Smooth muscle cell (in vitro differentiated cells): Measurements from ENCODE around the gene IDH2. TPM values are rescaled to one million over a fixed set of nuclear protein-coding genes. Genes with fewer than 3 reads are reported as not detected.

Experiments used
- DNase-seq: peaks from one replicate; lab custom pipeline; 2025; ENCODE audit not compliant: unreplicated experiment; lab: John Stamatoyannopoulos, UW
- H2AFZ ChIP-seq: fragments of 200-600 bp; sonication (generic); 2 replicates; pipeline ENCODE4 v1.6.0; 2016; ENCODE audit warnings: antibody characterized with exemption, low read depth, mild to moderate bottlenecking
- H3F3A ChIP-seq: fragments of 200-600 bp; sonication (generic); 2 replicates; pipeline ENCODE4 v1.6.0; 2017; ENCODE audit warnings: antibody characterized with exemption, low read depth
- H3K27ac ChIP-seq: fragments of 200-600 bp; sonication (generic); 2 replicates; pipeline ENCODE4 v1.5.1; 2016; ENCODE audit warnings: low read depth, mild to moderate bottlenecking
- H3K27me3 ChIP-seq: fragments of 200-600 bp; sonication (generic); 2 replicates; pipeline ENCODE4 v1.6.1; 2016; ENCODE audit warnings: low read depth, mild to moderate bottlenecking
- H3K36me3 ChIP-seq: fragments of 200-600 bp; sonication (generic); 2 replicates; pipeline ENCODE4 v1.5.1; 2016; ENCODE audit warnings: low read depth
- H3K4me1 ChIP-seq: fragments of 200-600 bp; sonication (generic); 2 replicates; pipeline ENCODE4 v1.5.1; 2016; ENCODE audit warnings: low read depth
- H3K4me2 ChIP-seq: fragments of 200-600 bp; sonication (generic); 2 replicates; pipeline ENCODE4 v1.6.0; 2016; ENCODE audit warnings: mild to moderate bottlenecking
- H3K4me3 ChIP-seq: fragments of 200-600 bp; sonication (generic); 2 replicates; pipeline ENCODE4 v1.5.1; 2016; ENCODE audit warnings: mild to moderate bottlenecking
- H3K79me2 ChIP-seq: fragments of 200-600 bp; sonication (generic); 2 replicates; pipeline ENCODE4 v1.6.0; 2016; ENCODE audit warnings: low read depth, mild to moderate bottlenecking
- H3K9ac ChIP-seq: fragments of 200-600 bp; sonication (generic); 2 replicates; pipeline ENCODE4 v1.6.0; 2016; ENCODE audit warnings: low read depth
- H3K9me3 ChIP-seq: fragments of 200-600 bp; sonication (generic); replicated peaks from 2 replicates; pipeline ENCODE4 v1.5.1; 2016; ENCODE audit warnings: low read depth
- H4K20me1 ChIP-seq: fragments of 200-600 bp; sonication (generic); 2 replicates; pipeline ENCODE4 v1.6.0; 2016; ENCODE audit warnings: low read depth
- WGBS: methylation state at CpG from one replicate; pipeline ENCODE4 v1.1.7; 2016; ENCODE audit warnings: low lambda C conversion rate; 5-methylcytosine and 5-hydroxymethylcytosine counted together
- polyA plus RNA-seq: library from polyadenylated mRNA; unstranded; fragments of >200 nt; fragmentation: Nextera tagmentation; extraction: Ambion mirVana; gene quantifications from 2 replicates; pipeline ENCODE4 v1.2.1, GENCODE V29; 2016
- total RNA-seq: library from RNA; depleted of rRNA; stranded (reverse); fragments of >200 nt; gene quantifications from 2 replicates; pipeline ENCODE4 v1.2.3, GENCODE V29; 2014
- TF ChIP-seq, protein P1 (sequence below): fragments of 200-600 bp; sonication (generic); IDR thresholded peaks from 2 replicates; pipeline ENCODE4 v1.5.1; 2017; ENCODE audit warnings: borderline replicate concordance, mild to moderate bottlenecking, antibody characterized with exemption; ENCODE audit not compliant: insufficient read depth, poor library complexity, severe bottlenecking

IDH2 gene
- total and polyA plus RNA-seq, 2 experiments from 2014 or later, result 67.9 to 278 TPM

DNA sequence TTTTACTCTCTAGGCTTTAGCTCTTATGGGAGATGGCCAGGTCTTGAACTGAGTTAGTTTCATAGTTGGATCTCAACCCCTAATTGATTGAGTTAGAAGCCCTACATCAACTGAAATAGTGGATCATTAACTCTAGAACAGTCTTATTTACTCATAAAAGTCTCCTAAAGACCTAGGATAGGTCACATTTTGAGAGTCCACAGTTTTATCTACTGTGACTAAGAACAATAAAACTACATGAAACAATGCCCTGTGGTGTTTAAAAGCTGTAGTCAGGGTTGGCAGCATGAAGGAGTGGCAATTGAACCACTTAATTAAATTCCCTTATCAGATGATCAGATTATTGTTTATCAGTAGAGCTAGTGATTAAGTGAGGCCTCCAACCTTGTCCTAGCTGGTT, 22.2 kb upstream of the IDH2 start:
- no peak overlapping the region for H3K4me2 ChIP-seq
- H3K4me3 ChIP-seq, result no peak overlapping the region
- no peaks in the 10 kb centered on the region for H3F3A ChIP-seq
- no peak overlapping the region for H2AFZ ChIP-seq
- no peaks in the 10 kb centered on the region for H3K36me3 ChIP-seq
- TF ChIP-seq, protein P1, sequence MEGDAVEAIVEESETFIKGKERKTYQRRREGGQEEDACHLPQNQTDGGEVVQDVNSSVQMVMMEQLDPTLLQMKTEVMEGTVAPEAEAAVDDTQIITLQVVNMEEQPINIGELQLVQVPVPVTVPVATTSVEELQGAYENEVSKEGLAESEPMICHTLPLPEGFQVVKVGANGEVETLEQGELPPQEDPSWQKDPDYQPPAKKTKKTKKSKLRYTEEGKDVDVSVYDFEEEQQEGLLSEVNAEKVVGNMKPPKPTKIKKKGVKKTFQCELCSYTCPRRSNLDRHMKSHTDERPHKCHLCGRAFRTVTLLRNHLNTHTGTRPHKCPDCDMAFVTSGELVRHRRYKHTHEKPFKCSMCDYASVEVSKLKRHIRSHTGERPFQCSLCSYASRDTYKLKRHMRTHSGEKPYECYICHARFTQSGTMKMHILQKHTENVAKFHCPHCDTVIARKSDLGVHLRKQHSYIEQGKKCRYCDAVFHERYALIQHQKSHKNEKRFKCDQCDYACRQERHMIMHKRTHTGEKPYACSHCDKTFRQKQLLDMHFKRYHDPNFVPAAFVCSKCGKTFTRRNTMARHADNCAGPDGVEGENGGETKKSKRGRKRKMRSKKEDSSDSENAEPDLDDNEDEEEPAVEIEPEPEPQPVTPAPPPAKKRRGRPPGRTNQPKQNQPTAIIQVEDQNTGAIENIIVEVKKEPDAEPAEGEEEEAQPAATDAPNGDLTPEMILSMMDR, result no peak
- H3K9me3 ChIP-seq, result no peaks in the 10 kb centered on the region
- H4K20me1 ChIP-seq, result no peaks in the 10 kb centered on the region
- H3K79me2 ChIP-seq, result no peaks in the 10 kb centered on the region
- no peak overlapping the region for H3K9ac ChIP-seq
- no peak overlapping the region for H3K27ac ChIP-seq
- peaks cover 9% of the 10 kb centered on the region for H3K4me1 ChIP-seq
- peaks cover 5% of the 10 kb centered on the region for H3K27me3 ChIP-seq
- no peak for DNase-seq

DNA sequence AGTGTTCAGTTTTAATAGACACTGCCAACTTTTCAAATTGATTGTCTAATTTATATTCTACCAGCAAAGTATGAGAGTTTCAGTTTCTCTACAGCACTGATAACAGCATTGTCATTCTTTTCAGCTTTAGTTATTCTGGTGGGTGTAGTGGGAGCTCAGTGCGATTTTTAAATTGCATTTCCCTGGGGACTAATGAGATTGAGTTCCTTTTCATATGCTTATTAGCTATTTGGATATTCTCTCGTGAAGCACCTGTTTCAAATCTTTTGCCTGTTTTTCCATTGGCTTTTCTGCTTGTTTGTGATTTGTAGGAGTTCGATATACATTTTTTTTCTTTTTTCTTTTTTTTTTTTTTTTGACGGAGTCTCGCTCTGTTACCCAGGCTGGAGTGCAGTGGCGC, 18.8 kb upstream of the IDH2 start:
- Histone ChIP-seq H3K79me2 (no peaks in the 10 kb centered on the region), H4K20me1 (no peaks in the 10 kb centered on the region), H3K27me3 (peaks cover 6% of the 10 kb centered on the region), H3K9ac (no peak overlapping the region), H2AFZ (no peak overlapping the region), H3K36me3 (no peaks in the 10 kb centered on the region), H3K27ac (no peak overlapping the region), H3K4me2 (no peak overlapping the region), H3F3A (no peaks in the 10 kb centered on the region), H3K4me3 (no peak overlapping the region), H3K4me1 (no peaks in the 10 kb centered on the region), H3K9me3 (no peaks in the 10 kb centered on the region)
- WGBS, result 69% methylated on average over 4 of the region's 6 CpGs
- TF ChIP-seq, protein P1, result no peak
- DNase-seq, result no peak

DNA sequence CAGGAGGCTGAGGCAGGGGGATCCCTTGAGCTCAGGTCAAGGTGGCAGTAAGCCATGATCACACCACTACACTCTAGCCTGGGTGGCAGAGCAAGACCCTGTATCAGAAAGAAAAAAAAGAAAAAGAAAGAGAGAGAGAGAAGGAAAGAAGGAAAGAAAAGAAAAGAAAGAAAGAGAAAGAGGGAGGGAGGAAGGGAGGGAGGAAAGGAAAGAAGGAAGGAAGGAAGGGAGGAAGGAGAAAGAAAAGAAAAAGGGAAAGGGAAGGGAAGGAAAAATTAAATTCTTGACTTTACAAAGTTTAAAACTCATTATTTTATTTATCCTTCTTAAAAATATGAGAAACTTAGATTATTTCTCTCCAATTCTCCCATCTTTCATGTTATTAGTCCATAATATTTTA, 17.1 kb upstream of the IDH2 start:
- H4K20me1 ChIP-seq, result no peaks in the 10 kb centered on the region
- no peak overlapping the region for H3K27ac ChIP-seq
- H3F3A ChIP-seq, result no peaks in the 10 kb centered on the region
- no peak overlapping the region for H3K4me3 ChIP-seq
- H3K79me2 ChIP-seq, result no peaks in the 10 kb centered on the region
- no peaks in the 10 kb centered on the region for H3K36me3 ChIP-seq
- H2AFZ ChIP-seq, result no peak overlapping the region
- peaks cover 3% of the 10 kb centered on the region for H3K9me3 ChIP-seq
- peaks cover 6% of the 10 kb centered on the region for H3K27me3 ChIP-seq
- no peak for DNase-seq
- no peaks in the 10 kb centered on the region for H3K4me1 ChIP-seq
- H3K4me2 ChIP-seq, result no peak overlapping the region
- H3K9ac ChIP-seq, result no peak overlapping the region
- TF ChIP-seq, protein P1, result no peak

DNA sequence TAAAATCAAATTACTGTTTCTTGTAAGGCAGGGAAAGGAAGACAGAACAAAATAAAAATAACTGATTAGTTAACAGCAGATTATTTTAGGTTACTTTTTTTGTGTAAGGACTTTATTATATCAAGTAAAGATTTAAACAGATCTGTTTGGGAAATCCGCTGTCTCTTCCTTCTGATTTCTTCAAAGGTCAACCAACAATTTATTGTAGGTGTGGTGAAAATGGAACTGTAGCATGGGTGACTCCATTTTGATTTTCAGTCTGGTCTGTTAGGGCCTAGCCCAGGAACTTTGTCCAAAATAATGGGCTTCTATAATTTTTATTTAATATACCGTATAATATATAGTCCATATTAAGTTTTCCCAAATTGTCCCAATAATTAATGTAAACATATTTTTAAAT, 13.5 kb upstream of the IDH2 start:
- Histone ChIP-seq H3K4me1 (no peaks in the 10 kb centered on the region), H3K79me2 (no peaks in the 10 kb centered on the region), H3K27ac (no peak overlapping the region), H3K9me3 (peaks cover 5% of the 10 kb centered on the region), H3K4me3 (no peak overlapping the region), H2AFZ (no peak overlapping the region), H3K4me2 (no peak overlapping the region), H3K27me3 (peaks cover 6% of the 10 kb centered on the region), H3K9ac (no peak overlapping the region), H3K36me3 (no peaks in the 10 kb centered on the region), H3F3A (no peaks in the 10 kb centered on the region), H4K20me1 (no peaks in the 10 kb centered on the region)
- TF ChIP-seq, protein P1, result no peak
- WGBS, result 94% methylated on average over 2 of the region's 2 CpGs
- no peak for DNase-seq
